Suprapubic skin (tissue), 4 donors: Measurements from ENCODE around the gene DPM1. TPM values are rescaled to one million over a fixed set of nuclear protein-coding genes. Genes with fewer than 3 reads are reported as not detected.

Experiments
- DNase-seq, 2 donors: peaks; one replicate each; pipeline ENCODE4 v3.0.0-alpha.2; 2019; ENCODE audit warnings: low spot score in 2 of 2
- H3K27ac ChIP-seq: fragments of 200-600 bp; sonication (generic); one replicate; pipeline ENCODE4 v1.5.1; 2019
- H3K27me3 ChIP-seq: fragments of 200-600 bp; sonication (generic); one replicate; pipeline ENCODE4 v1.5.1; 2019
- H3K36me3 ChIP-seq: fragments of 200-600 bp; sonication (generic); one replicate; pipeline ENCODE4 v1.5.1; 2019
- H3K4me1 ChIP-seq: fragments of 200-600 bp; sonication (generic); one replicate; pipeline ENCODE4 v1.5.1; 2019
- H3K4me3 ChIP-seq: fragments of 200-600 bp; sonication (generic); one replicate; pipeline ENCODE4 v1.5.1; 2019; ENCODE audit warnings: mild to moderate bottlenecking
- H3K9me3 ChIP-seq: fragments of 200-600 bp; sonication (generic); one replicate; pipeline ENCODE4 v1.5.1; 2019
- CTCF ChIP-seq, 2 donors: fragments of 200-600 bp in 1 of 2; fragments of 450-650 bp in 1 of 2; sonication (generic) in 1 of 2; IDR thresholded peaks; one replicate each; pipeline ENCODE4 v1.5.1; 2016 to 2019; ENCODE audit warnings: antibody characterized with exemption in 2 of 2, mild to moderate bottlenecking in 1 of 2, moderate library complexity in 1 of 2
- EP300 ChIP-seq: sonication (generic); formaldehyde crosslinking; IDR thresholded peaks from one replicate; pipeline ENCODE4 v1.6.1; 2017; ENCODE audit warnings: antibody characterized with exemption
- POLR2A ChIP-seq, 2 donors: fragments of 450-650 bp; IDR thresholded peaks; one replicate each; pipeline ENCODE4 v1.6.1; 2017; ENCODE audit warnings: antibody characterized with exemption in 2 of 2, mild to moderate bottlenecking in 2 of 2, moderate library complexity in 2 of 2
- POLR2AphosphoS5 ChIP-seq, 3 donors: sonication (generic); formaldehyde crosslinking; IDR thresholded peaks; one replicate each; pipeline ENCODE4 v1.6.1; 2017; ENCODE audit warnings: antibody characterized with exemption in 3 of 3
- WGBS: methylation state at CpG from one replicate; pipeline ENCODE4 v1.1.5; 2018; 5-methylcytosine and 5-hydroxymethylcytosine counted together
- total RNA-seq, 4 donors: library from RNA; depleted of rRNA; stranded (reverse); fragments of >200 nt; gene quantifications; one replicate each; pipeline ENCODE4 v1.1.0, GENCODE V29; 2016

The DPM1 gene
- total RNA-seq, 4 donors from 2014 or later: 30.5 to 54.3 (median 41.5) TPM

- Histone ChIP-seq H3K36me3 (no peaks in the 10 kb centered on the region), H3K27me3 (no peaks in the 10 kb centered on the region), H3K9me3 (no peaks in the 10 kb centered on the region), H3K4me1 (peaks cover 52% of the 10 kb centered on the region), H3K4me3 (no peak overlapping the region), H3K27ac (no peak overlapping the region)
- WGBS: 37% methylated on average over 3 of the region's 3 CpGs
- no peak for DNase-seq
- TF ChIP-seq CTCF (IDR thresholded peaks at IDR 0.05) (no peak), POLR2AphosphoS5 (IDR thresholded peaks at IDR 0.05) (no peak), POLR2A (IDR thresholded peaks at IDR 0.05) (no peak), EP300 (no peak)
Observed at GRCh38 chr20:50911030-50911429, 47.3 kb downstream of the DPM1 start.

GRCh38 chr20:50909413-50909812 lies 48.9 kb downstream of the DPM1 start:
- Histone ChIP-seq H3K36me3 (no peaks in the 10 kb centered on the region), H3K27ac (no peak overlapping the region), H3K9me3 (no peaks in the 10 kb centered on the region), H3K4me3 (no peak overlapping the region), H3K27me3 (no peaks in the 10 kb centered on the region), H3K4me1 (peaks cover 39% of the 10 kb centered on the region)
- no peak for DNase-seq
- TF ChIP-seq POLR2A (IDR thresholded peaks at IDR 0.05): no peak
- TF ChIP-seq CTCF (IDR thresholded peaks at IDR 0.05): no peak
- no peak for TF ChIP-seq POLR2AphosphoS5 (IDR thresholded peaks at IDR 0.05)
- TF ChIP-seq EP300: no peak
- 85% methylated on average over 3 of the region's 3 CpGs for WGBS

- peaks cover 33% of the 10 kb centered on the region for H3K36me3 ChIP-seq
- H3K9me3 ChIP-seq: no peaks in the 10 kb centered on the region
- H3K4me3 ChIP-seq: no peak overlapping the region
- H3K4me1 ChIP-seq: peaks cover 11% of the 10 kb centered on the region
- DNase-seq: no peak
- no peak overlapping the region for H3K27ac ChIP-seq
- 74% methylated on average over 6 of the region's 6 CpGs for WGBS
- H3K27me3 ChIP-seq: no peaks in the 10 kb centered on the region
- TF ChIP-seq CTCF (IDR thresholded peaks at IDR 0.05) (no peak), EP300 (no peak), POLR2A (IDR thresholded peaks at IDR 0.05) (no peak)
Observed at GRCh38 chr20:50904067-50904570, 54.2 kb downstream of the DPM1 start.

GRCh38 chr20:50903353-50904051 lies 54.8 kb downstream of the DPM1 start:
- no peak for TF ChIP-seq CTCF (IDR thresholded peaks at IDR 0.05)
- no peak for TF ChIP-seq POLR2AphosphoS5 (IDR thresholded peaks at IDR 0.05)
- no peak for TF ChIP-seq POLR2A (IDR thresholded peaks at IDR 0.05)
- no peak for TF ChIP-seq EP300
- 75% methylated on average over 8 of the region's 8 CpGs for WGBS
- H3K4me3 ChIP-seq: no peak overlapping the region
- H3K36me3 ChIP-seq: peaks cover 37% of the 10 kb centered on the region
- peaks cover 11% of the 10 kb centered on the region for H3K4me1 ChIP-seq
- H3K9me3 ChIP-seq: no peaks in the 10 kb centered on the region
- DNase-seq: no peak
- H3K27ac ChIP-seq: no peak overlapping the region
- no peaks in the 10 kb centered on the region for H3K27me3 ChIP-seq

GRCh38 chr20:50901301-50901700 lies 57.0 kb downstream of the DPM1 start:
- Histone ChIP-seq H3K4me1 (peaks cover 11% of the 10 kb centered on the region), H3K27me3 (no peaks in the 10 kb centered on the region), H3K4me3 (no peak overlapping the region), H3K36me3 (peaks cover 56% of the 10 kb centered on the region), H3K27ac (no peak overlapping the region), H3K9me3 (no peaks in the 10 kb centered on the region)
- TF ChIP-seq POLR2A (IDR thresholded peaks at IDR 0.05): no peak
- TF ChIP-seq CTCF (IDR thresholded peaks at IDR 0.05): no peak
- TF ChIP-seq EP300: no peak
- no peak for TF ChIP-seq POLR2AphosphoS5 (IDR thresholded peaks at IDR 0.05)
- no peak for DNase-seq
- 89% methylated on average over 1 of the region's 1 CpG for WGBS
